Upper lobe of right lung (tissue), 1 donor: ENCODE measurements around the gene RIBC2. TPM values are rescaled to one million over a fixed set of nuclear protein-coding genes. Genes with fewer than 3 reads are reported as not detected.

Experiments used
- ATAC-seq: fragments of 200-7000 bp; cut with Tn5 transposase; one replicate; pipeline ENCODE4 v1.9.1; 2020; ENCODE audit warnings: mild to moderate bottlenecking, moderate library complexity
- DNase-seq: peaks from one replicate; pipeline ENCODE4 v3.0.0-alpha.2; 2020
- H3K27ac ChIP-seq: fragments of 200-600 bp; one replicate; pipeline ENCODE4 v1.8.0; 2022
- H3K27me3 ChIP-seq: fragments of 200-600 bp; one replicate; pipeline ENCODE4 v1.8.0; 2022; ENCODE audit warnings: mild to moderate bottlenecking
- H3K36me3 ChIP-seq: fragments of 200-600 bp; one replicate; pipeline ENCODE4 v1.8.0; 2022
- H3K4me1 ChIP-seq: fragments of 200-600 bp; one replicate; pipeline ENCODE4 v1.8.0; 2022
- H3K4me3 ChIP-seq: fragments of 200-600 bp; one replicate; pipeline ENCODE4 v1.8.0; 2022; ENCODE audit warnings: mild to moderate bottlenecking
- H3K9me3 ChIP-seq: fragments of 200-600 bp; one replicate; pipeline ENCODE4 v1.8.0; 2022
- intact Hi-C: fragments of 100-400 bp; cut with DNase I; formaldehyde crosslinking; loops from one replicate; pipeline ENCODE4 v1.11.0; 2022
- total RNA-seq: library from RNA; stranded (reverse); fragmentation: NEBNext Ultra II Directional; extraction: Animal tissue kit (Norgen Biotek cat#: 25700); gene quantifications from one replicate; pipeline ENCODE4 v1.2.1, GENCODE V29; 2021
- TF ChIP-seq, protein P1 (sequence below): fragments of 200-600 bp; IDR thresholded peaks from one replicate; pipeline ENCODE4 v1.8.0; 2022; ENCODE audit warnings: antibody characterized with exemption
- donor health status: DM: no; HTN: yes; CAD: no; lungs with severe emphysema.

Gene RIBC2
- total RNA-seq, 1 donor from 2014 or later, result not detected

DNA sequence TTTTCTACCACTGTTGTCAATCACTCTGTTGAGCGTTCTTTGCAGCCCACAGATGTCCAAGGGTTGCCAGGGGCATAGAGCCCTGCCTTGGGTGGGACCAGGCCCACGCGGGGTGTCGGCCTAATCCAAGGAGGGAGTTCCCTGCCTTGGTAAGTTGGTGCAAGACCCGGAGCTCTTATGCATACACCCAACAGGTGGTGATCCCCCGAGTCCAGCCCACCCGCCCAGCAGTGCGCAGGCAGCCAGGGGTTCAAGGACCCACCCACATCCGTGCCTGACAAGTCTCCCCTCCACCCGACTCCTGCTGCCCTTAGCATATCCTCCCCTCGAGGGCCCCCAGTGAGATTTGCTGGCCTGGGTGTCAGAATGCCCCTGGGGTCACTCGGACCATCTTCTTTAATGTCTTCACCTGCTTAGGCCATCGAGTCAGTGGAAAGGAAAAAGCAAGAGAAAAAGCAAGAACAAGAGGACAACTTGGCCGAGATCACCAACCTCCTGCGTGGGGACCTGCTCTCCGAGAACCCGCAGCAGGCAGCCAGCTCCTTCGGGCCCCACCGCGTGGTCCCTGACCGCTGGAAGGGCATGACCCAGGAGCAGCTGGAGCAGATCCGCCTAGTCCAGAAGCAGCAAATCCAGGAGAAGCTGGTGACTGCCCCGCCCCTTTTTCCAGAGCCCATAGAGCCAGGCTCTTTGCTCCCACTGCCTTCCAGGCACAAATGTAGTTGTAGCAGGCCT, 12.2 kb downstream of the RIBC2 start:
- DNase-seq (peak; percentile 54), ATAC-seq (no peak)
- no peaks in the 10 kb centered on the region for H3K4me1 ChIP-seq
- H3K4me3 ChIP-seq, result no peak overlapping the region
- H3K27ac ChIP-seq, result no peak overlapping the region
- intact Hi-C loops, result no loop called here
- TF ChIP-seq, protein P1, sequence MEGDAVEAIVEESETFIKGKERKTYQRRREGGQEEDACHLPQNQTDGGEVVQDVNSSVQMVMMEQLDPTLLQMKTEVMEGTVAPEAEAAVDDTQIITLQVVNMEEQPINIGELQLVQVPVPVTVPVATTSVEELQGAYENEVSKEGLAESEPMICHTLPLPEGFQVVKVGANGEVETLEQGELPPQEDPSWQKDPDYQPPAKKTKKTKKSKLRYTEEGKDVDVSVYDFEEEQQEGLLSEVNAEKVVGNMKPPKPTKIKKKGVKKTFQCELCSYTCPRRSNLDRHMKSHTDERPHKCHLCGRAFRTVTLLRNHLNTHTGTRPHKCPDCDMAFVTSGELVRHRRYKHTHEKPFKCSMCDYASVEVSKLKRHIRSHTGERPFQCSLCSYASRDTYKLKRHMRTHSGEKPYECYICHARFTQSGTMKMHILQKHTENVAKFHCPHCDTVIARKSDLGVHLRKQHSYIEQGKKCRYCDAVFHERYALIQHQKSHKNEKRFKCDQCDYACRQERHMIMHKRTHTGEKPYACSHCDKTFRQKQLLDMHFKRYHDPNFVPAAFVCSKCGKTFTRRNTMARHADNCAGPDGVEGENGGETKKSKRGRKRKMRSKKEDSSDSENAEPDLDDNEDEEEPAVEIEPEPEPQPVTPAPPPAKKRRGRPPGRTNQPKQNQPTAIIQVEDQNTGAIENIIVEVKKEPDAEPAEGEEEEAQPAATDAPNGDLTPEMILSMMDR, result no peak
- H3K9me3 ChIP-seq, result no peaks in the 10 kb centered on the region
- H3K27me3 ChIP-seq, result no peaks in the 10 kb centered on the region
- no peaks in the 10 kb centered on the region for H3K36me3 ChIP-seq

GRCh38 chr22:45426387-45426786, 12.9 kb downstream of the RIBC2 start:
- Histone ChIP-seq H3K27ac (no peak overlapping the region), H3K9me3 (no peaks in the 10 kb centered on the region), H3K4me3 (no peak overlapping the region), H3K27me3 (no peaks in the 10 kb centered on the region), H3K4me1 (no peaks in the 10 kb centered on the region), H3K36me3 (no peaks in the 10 kb centered on the region)
- intact Hi-C loops, result no loop called here
- DNase-seq (peak; percentile 38), ATAC-seq (no peak)
- TF ChIP-seq, protein P1, result no peak

DNA sequence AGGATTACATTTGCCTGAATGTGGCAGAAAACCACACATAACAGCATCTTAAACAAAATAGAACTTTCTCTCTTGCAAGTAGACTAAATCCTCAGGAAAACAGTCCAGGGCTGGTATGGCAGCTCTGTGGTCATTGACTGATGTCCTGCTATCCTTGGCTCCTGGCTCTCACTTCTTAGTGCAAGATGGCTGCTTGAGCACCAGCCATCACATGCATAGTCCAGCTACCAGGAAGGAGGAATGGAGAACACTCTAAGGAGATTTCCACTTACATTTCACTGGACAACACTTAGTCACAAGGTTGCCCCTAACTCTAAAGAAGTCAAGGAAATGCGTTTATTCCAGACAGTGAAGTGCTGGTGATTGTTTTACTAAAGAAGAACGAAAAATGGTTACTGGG, 13.6 kb downstream of the RIBC2 start:
- Histone ChIP-seq H3K27me3 (no peaks in the 10 kb centered on the region), H3K4me3 (no peak overlapping the region), H3K27ac (no peak overlapping the region), H3K4me1 (no peaks in the 10 kb centered on the region), H3K36me3 (no peaks in the 10 kb centered on the region), H3K9me3 (no peaks in the 10 kb centered on the region)
- no peak for DNase-seq
- no peak for ATAC-seq
- TF ChIP-seq, protein P1, result no peak
- intact Hi-C loops, result no loop called here

GRCh38 chr22:45428391-45429385, 15.2 kb downstream of the RIBC2 start:
- intact Hi-C loops, result no loop called here
- TF ChIP-seq, protein P1, result no peak
- H3K9me3 ChIP-seq, result no peaks in the 10 kb centered on the region
- no peak overlapping the region for H3K4me3 ChIP-seq
- no peak overlapping the region for H3K27ac ChIP-seq
- H3K36me3 ChIP-seq, result no peaks in the 10 kb centered on the region
- DNase-seq (peak; percentile 45), ATAC-seq (no peak)
- no peaks in the 10 kb centered on the region for H3K4me1 ChIP-seq
- H3K27me3 ChIP-seq, result no peaks in the 10 kb centered on the region

DNA sequence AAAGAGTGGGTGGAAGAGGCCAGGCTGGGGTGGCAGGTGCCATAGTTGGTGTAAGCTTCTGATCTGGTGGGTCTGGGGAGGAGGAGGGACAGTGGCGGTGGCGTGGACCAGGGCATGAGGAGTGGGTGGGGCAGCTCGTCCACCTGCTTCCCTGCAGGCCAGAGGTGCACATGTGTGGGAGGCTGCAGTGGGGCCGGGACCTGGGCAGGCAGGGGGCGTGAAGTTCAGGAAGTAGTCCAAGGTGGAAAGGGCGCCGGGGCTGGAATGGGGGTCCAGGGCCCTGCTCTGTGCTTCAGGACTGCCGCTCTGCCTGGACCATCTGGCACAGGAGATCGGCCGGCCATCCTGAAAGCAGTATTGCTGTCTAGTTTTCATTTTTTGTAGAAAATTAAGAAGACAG, 15.9 kb downstream of the RIBC2 start:
- TF ChIP-seq, protein P1, result no peak
- Histone ChIP-seq H3K9me3 (no peaks in the 10 kb centered on the region), H3K27ac (no peak overlapping the region), H3K4me3 (no peak overlapping the region), H3K27me3 (no peaks in the 10 kb centered on the region), H3K4me1 (no peaks in the 10 kb centered on the region), H3K36me3 (no peaks in the 10 kb centered on the region)
- intact Hi-C loops, result no loop called here
- DNase-seq (peak; percentile 53), ATAC-seq (no peak)
